GM20000 (cell line): ENCODE data around the gene DZIP1L.

Source experiments
- DNase-seq: peaks from one replicate; pipeline ENCODE4 v3.0.0; 2012; ENCODE audit warnings: low spot score
- TF ChIP-seq, protein P1 (sequence below): IDR thresholded peaks from 2 replicates; pipeline ENCODE4 v1.5.1; 2012; ENCODE audit warnings: mild to moderate bottlenecking, control low read depth; ENCODE audit errors: extremely low read depth, missing control alignments

DZIP1L gene

DNA sequence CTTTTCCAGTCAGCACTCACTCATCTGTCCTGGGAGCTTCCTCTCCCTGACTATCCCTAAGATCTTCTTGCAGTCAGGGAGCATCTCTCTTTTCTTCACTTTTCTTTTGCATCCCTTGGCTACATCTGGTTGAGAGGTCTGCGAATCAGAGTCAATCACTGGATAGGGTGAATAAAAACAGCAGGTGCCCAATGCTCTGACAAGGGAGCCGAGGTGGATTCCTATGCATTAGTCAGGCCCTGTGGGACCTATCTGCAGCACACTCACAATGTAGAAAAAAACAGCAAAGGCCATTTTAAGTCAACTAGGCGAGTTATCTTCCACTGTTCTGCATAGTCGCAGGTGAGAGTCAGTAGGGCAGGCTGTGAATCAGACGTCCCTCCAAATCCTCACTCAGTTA lies 35.5 kb downstream of the DZIP1L start:
- DNase-seq, result no peak
- TF ChIP-seq, protein P1, sequence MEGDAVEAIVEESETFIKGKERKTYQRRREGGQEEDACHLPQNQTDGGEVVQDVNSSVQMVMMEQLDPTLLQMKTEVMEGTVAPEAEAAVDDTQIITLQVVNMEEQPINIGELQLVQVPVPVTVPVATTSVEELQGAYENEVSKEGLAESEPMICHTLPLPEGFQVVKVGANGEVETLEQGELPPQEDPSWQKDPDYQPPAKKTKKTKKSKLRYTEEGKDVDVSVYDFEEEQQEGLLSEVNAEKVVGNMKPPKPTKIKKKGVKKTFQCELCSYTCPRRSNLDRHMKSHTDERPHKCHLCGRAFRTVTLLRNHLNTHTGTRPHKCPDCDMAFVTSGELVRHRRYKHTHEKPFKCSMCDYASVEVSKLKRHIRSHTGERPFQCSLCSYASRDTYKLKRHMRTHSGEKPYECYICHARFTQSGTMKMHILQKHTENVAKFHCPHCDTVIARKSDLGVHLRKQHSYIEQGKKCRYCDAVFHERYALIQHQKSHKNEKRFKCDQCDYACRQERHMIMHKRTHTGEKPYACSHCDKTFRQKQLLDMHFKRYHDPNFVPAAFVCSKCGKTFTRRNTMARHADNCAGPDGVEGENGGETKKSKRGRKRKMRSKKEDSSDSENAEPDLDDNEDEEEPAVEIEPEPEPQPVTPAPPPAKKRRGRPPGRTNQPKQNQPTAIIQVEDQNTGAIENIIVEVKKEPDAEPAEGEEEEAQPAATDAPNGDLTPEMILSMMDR, result no peak

- DNase-seq, result no peak
Observed at GRCh38 chr3:138078901-138079344, 36.5 kb downstream of the DZIP1L start.

GRCh38 chr3:138078096-138078495 lies 37.3 kb downstream of the DZIP1L start:
- DNase-seq, result no peak
- TF ChIP-seq, protein P1, result no peak

More at GRCh38 chr3:138078901-138079344, 36.5 kb downstream of the DZIP1L start:
- TF ChIP-seq, protein P1, result no peak

DNA sequence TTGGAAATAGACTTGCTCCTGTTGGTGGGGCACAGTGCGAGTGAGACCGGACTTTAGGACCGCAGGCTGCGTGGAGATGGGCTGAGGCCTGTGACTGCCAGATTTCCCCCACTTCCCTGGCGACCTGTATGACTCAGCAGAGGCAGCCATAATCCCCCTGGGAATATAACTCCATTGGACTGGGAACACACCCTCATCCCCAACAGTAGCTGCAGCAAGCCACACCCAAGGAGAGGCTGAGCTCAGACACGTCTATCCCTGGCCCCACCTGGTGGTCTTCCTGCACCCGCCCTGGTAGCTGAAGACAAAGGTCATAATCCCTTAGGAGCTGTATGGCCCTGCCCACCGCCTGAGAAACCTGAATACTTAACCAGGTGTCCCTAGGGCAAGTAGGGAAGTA lies 42.6 kb downstream of the DZIP1L start:
- DNase-seq, result no peak
- TF ChIP-seq, protein P1, result no peak

DNA sequence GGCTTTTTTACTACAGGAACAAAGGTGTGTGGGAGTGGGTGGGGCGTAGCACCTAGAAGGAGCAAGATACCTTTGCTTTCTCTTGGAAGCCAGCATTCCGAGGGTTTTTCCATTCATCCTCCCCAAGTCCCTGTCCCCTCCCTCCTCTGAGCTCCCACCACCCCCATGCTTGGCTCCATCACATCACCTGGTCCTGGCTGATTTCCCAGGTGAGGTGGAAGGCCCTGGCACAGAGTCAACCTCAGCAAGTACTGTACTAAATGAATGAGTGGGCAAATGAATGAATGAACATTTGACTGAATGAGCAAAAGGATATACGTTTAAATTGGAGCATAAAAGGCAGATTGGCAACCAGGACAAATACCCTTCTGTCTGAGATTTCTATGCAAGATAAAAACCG lies 45.4 kb downstream of the DZIP1L start:
- no peak for DNase-seq
- TF ChIP-seq, protein P1, result no peak

- peak; percentile 82 for DNase-seq
- TF ChIP-seq, protein P1, result peak; percentile 99
Observed at GRCh38 chr3:138068579-138069174, 46.7 kb downstream of the DZIP1L start.

DNA sequence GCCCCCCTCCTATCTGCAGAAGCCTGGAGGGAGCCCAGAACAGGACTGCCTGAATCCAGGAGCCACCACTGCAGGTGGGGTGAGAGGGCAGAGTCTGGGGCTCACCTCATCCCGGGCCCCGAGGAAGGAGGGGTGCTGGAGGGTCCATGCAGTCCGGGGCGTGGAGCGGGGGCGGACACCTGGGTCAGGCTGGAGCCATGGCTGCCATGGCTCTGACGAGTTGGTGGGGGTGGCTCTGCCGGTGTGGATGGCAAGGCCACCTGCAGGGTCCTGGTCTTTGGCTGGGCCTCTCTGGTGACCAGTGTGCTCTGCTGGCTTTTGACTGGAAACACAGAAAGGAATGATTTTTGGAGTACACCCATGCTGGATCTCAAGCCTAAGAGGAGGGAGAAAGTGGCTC lies 47.4 kb downstream of the DZIP1L start:
- DNase-seq, result no peak
- TF ChIP-seq, protein P1, result no peak
